ENCODE data around the gene FBXO39.
"Not testable (repeated sequence)": the region's sequence is repeated elsewhere in the genome, so short reads cannot be mapped to it uniquely, and the experiment has no call there.

FBXO39 gene

DNA sequence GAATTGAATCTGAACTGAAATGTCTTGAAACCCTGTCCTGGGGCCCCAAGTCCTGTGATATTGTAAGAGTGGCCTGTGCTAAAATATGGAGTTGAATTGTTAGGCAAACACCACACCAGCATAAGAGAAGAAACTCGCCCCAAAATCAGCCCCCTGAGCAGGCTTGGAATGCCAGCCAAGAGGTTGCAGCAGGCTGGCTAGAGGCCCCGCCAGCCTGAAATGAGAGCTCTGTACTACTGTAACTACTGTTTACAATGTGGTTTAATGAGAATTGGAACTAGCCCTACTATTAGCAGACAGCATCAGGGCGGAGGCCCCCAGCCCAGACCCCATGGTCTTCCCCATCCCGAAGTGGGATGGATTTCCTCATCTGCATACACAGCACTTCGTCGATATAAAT lies 23.7 kb downstream of the FBXO39 start:
- Histone ChIP-seq H3K27me3 (ENCODE audit: control insufficient read depth, insufficient read depth, low read length) (no peaks in the 10 kb centered on the region), H3K27ac (no peak overlapping the region), H3K9ac (no peak overlapping the region), H3K4me2 (ENCODE audit: low read length) (no peak overlapping the region), H3K79me2 (no peaks in the 10 kb centered on the region), H3K4me1 (peaks cover 3% of the 10 kb centered on the region), H3K9me3 (ENCODE audit: control insufficient read depth, low read length) (no peaks in the 10 kb centered on the region), H3K4me3 (ENCODE audit: low read depth, low read length) (no peak overlapping the region), H3K36me3 (ENCODE audit: control insufficient read depth, insufficient read depth, low read length) (no peaks in the 10 kb centered on the region), H2AFZ (no peak overlapping the region)
- TF ChIP-seq, protein P1, sequence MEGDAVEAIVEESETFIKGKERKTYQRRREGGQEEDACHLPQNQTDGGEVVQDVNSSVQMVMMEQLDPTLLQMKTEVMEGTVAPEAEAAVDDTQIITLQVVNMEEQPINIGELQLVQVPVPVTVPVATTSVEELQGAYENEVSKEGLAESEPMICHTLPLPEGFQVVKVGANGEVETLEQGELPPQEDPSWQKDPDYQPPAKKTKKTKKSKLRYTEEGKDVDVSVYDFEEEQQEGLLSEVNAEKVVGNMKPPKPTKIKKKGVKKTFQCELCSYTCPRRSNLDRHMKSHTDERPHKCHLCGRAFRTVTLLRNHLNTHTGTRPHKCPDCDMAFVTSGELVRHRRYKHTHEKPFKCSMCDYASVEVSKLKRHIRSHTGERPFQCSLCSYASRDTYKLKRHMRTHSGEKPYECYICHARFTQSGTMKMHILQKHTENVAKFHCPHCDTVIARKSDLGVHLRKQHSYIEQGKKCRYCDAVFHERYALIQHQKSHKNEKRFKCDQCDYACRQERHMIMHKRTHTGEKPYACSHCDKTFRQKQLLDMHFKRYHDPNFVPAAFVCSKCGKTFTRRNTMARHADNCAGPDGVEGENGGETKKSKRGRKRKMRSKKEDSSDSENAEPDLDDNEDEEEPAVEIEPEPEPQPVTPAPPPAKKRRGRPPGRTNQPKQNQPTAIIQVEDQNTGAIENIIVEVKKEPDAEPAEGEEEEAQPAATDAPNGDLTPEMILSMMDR (IDR thresholded peaks at IDR 0.05): no peak

DNA sequence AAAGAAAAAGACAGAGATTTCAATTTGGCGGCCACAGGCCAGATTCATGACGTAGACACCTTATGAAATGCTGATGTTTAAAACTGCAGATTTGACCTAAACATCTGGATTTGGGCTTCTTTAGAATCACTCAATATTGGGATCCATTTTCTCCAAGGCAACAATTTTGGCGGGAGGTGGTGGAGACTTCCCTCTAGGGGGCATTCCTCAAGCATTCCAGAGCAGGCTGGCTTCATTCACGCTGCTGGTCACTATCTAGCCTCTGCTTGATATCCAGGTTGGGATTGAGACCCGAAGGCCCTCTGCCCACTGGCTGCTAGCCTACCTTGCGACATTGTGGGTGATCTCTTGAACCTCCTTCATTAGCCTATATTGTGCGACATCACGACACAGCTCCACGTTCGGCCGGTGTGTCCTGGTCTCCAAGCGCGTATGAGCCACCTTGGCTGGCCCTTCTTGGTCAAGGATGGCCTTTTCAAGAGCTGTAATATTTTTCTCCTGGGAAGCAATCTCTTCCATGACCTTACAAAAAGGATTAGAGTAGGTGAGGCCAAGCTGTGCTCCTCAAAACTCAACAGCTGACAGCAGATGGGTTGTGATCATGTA lies 24.5 kb downstream of the FBXO39 start:
- no peak overlapping the region for H2AFZ ChIP-seq
- H3K27me3 ChIP-seq (ENCODE audit: control insufficient read depth, insufficient read depth, low read length): no peaks in the 10 kb centered on the region
- H3K79me2 ChIP-seq: no peaks in the 10 kb centered on the region
- no peak overlapping the region for H3K27ac ChIP-seq
- H3K9ac ChIP-seq: no peak overlapping the region
- H3K36me3 ChIP-seq (ENCODE audit: control insufficient read depth, insufficient read depth, low read length): no peaks in the 10 kb centered on the region
- H3K9me3 ChIP-seq (ENCODE audit: control insufficient read depth, low read length): no peaks in the 10 kb centered on the region
- H3K4me1 ChIP-seq: peaks cover 3% of the 10 kb centered on the region
- TF ChIP-seq, protein P1 (IDR thresholded peaks at IDR 0.05): no peak
- no peak overlapping the region for H3K4me3 ChIP-seq (ENCODE audit: low read depth, low read length)
- no peak overlapping the region for H3K4me2 ChIP-seq (ENCODE audit: low read length)

DNA sequence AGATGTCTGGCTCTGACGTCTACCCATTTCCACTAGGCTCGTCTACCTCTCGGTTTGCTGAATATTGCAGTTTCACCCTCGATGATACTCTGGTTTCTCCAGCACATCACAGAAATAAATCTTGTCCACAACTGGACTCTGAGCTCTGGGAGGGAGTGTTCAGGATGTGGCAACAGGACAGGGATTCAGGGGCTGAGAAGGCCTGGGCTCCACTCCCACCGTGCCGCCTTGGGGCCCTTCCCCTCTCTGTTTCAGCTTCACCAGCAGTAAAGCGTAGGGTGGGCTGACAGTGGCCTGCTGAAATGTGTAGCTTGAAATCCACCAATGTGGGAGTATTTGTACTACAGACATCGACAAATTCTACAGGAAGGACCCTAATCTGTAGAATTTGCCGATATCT lies 35.5 kb downstream of the FBXO39 start:
- no peaks in the 10 kb centered on the region for H3K4me1 ChIP-seq
- no peak overlapping the region for H2AFZ ChIP-seq
- H3K9me3 ChIP-seq (ENCODE audit: control insufficient read depth, low read length): no peaks in the 10 kb centered on the region
- H3K79me2 ChIP-seq: no peaks in the 10 kb centered on the region
- H3K9ac ChIP-seq: no peak overlapping the region
- no peak overlapping the region for H3K4me2 ChIP-seq (ENCODE audit: low read length)
- TF ChIP-seq, protein P1 (IDR thresholded peaks at IDR 0.05): no peak
- no peaks in the 10 kb centered on the region for H3K27me3 ChIP-seq (ENCODE audit: control insufficient read depth, insufficient read depth, low read length)
- H3K36me3 ChIP-seq (ENCODE audit: control insufficient read depth, insufficient read depth, low read length): no peaks in the 10 kb centered on the region
- H3K27ac ChIP-seq: no peak overlapping the region
- H3K4me3 ChIP-seq (ENCODE audit: low read depth, low read length): no peak overlapping the region

DNA sequence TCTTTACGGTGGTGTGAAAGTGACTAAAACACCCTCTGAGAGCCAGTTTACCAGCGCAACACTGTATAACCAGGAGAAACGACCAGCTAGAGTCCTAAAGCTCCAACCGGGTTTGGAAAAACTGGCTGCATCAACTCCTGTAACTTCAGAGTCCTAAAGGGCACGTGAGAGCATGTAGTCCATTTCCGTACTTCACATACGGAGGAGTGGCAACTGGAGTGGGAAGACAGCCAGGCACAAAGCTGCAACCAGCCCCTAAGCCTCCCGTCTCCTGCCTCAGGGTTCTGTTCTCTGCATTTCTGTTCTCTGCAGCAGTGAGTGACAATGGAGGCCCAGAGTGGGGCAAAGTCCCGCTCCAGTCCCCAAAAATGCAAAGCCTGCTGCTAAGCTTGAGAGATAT lies 36.3 kb downstream of the FBXO39 start:
- TF ChIP-seq, protein P1 (IDR thresholded peaks at IDR 0.05): no peak
- H3K9me3 ChIP-seq (ENCODE audit: control insufficient read depth, low read length): no peaks in the 10 kb centered on the region
- no peak overlapping the region for H2AFZ ChIP-seq
- H3K79me2 ChIP-seq: no peaks in the 10 kb centered on the region
- H3K4me3 ChIP-seq (ENCODE audit: low read depth, low read length): no peak overlapping the region
- H3K27ac ChIP-seq: no peak overlapping the region
- H3K4me2 ChIP-seq (ENCODE audit: low read length): no peak overlapping the region
- no peak overlapping the region for H3K9ac ChIP-seq
- no peaks in the 10 kb centered on the region for H3K27me3 ChIP-seq (ENCODE audit: control insufficient read depth, insufficient read depth, low read length)
- H3K36me3 ChIP-seq (ENCODE audit: control insufficient read depth, insufficient read depth, low read length): no peaks in the 10 kb centered on the region
- no peaks in the 10 kb centered on the region for H3K4me1 ChIP-seq

DNA sequence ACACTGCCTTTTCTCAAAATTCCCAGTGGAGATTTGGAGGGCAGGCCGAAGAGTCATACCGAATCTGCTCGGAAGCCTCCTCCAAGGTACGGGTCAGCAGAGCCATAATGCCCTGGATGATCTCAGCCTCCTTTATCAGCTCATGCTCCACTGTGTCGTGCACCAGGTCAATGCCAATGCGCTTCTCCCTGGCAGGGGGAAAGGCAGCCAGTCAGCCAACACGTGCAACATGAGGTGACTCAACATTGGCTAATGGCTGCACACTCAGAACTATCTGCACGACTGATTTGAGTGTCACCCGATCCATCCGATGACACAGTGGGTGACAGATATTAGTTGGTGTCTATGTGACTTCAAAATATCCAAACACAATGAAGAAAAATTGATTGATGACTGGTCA lies 39.8 kb downstream of the FBXO39 start:
- no peaks in the 10 kb centered on the region for H3K79me2 ChIP-seq
- no peak overlapping the region for H2AFZ ChIP-seq
- no peak overlapping the region for H3K4me2 ChIP-seq (ENCODE audit: low read length)
- H3K27me3 ChIP-seq (ENCODE audit: control insufficient read depth, insufficient read depth, low read length): no peaks in the 10 kb centered on the region
- H3K9me3 ChIP-seq (ENCODE audit: control insufficient read depth, low read length): no peaks in the 10 kb centered on the region
- TF ChIP-seq, protein P1 (IDR thresholded peaks at IDR 0.05): no peak
- no peaks in the 10 kb centered on the region for H3K4me1 ChIP-seq
- no peaks in the 10 kb centered on the region for H3K36me3 ChIP-seq (ENCODE audit: control insufficient read depth, insufficient read depth, low read length)
- H3K27ac ChIP-seq: no peak overlapping the region
- H3K4me3 ChIP-seq (ENCODE audit: low read depth, low read length): no peak overlapping the region
- H3K9ac ChIP-seq: no peak overlapping the region

DNA sequence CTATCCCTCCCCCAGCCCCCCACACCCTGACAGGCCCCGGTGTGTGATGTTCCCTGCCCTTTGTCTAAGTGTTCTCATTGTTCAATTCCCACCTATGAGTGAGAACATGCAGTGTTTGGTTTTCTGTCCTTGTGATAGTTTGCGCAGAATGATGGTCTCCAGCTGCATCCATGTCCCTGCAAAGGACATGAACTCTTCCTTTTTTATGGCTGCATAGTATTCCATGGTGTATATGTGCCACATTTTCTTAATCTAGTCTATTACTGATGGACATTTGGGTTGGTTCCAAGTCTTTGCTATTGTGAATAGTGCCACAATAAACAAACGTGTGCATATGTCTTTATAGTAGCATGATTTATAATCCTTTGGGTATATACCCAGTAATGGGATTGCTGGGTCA lies 40.4 kb downstream of the FBXO39 start:
- not testable (repeated sequence) for H3K36me3 ChIP-seq (ENCODE audit: control insufficient read depth, insufficient read depth, low read length); H2AFZ ChIP-seq; H3K4me1 ChIP-seq; H3K9me3 ChIP-seq (ENCODE audit: control insufficient read depth, low read length); H3K27ac ChIP-seq; H3K4me2 ChIP-seq (ENCODE audit: low read length); H3K27me3 ChIP-seq (ENCODE audit: control insufficient read depth, insufficient read depth, low read length); H3K79me2 ChIP-seq; H3K9ac ChIP-seq; H3K4me3 ChIP-seq (ENCODE audit: low read depth, low read length)
